A549 treated with AZD2906 at 1 μM for 4 hours (cell line): ENCODE measurements around the gene SPATA31A3. TPM values are rescaled to one million over a fixed set of nuclear protein-coding genes. Genes with fewer than 3 reads are reported as not detected.

Experiments used
- total RNA-seq: library from RNA; stranded (reverse); fragments of 200-300 nt; extraction: Qiagen RNA extraction; gene quantifications from 5 replicates; pipeline ENCODE4 v1.2.3, GENCODE V29; 2022

SPATA31A3 gene
- total RNA-seq, result not detected in 5 replicates

GRCh38 chr9:66992450-66992849 is at the start of gene SPATA31A3:
TSS of gene SPATA31A3 (minus strand) at chr9:66992550. CDS start at chr9:66992521, 29 bp downstream.

Other genes with a start within 250 kb of the SPATA31A3 start
- gene ZNF658, start 91.8 kb downstream of the SPATA31A3 start, total RNA-seq, result 1.6 to 2.1 TPM (median 1.7 TPM) in 5 replicates